HG03060 (cell line): ENCODE measurements around the gene NBPF8.
"Not testable (repeated sequence)": the region's sequence is repeated elsewhere in the genome, so short reads cannot be mapped to it uniquely, and the experiment has no call there.

Experiments
- ATAC-seq: cut with Tn5 transposase; IDR thresholded peaks from one replicate; pipeline ENCODE4 v1.9.1; 2021; ENCODE audit warnings: low read depth, moderate number of reproducible peaks; ENCODE audit not compliant: unreplicated experiment

NBPF8 gene

GRCh38 chr1:120414911-120415480 is at the start of gene NBPF8:
Gene NBPF8, plus strand, starts transcription at chr1:120415035. Its CDS starts 21,488 bp downstream, at chr1:120436523.
- peak; percentile 85 for ATAC-seq

GRCh38 chr1:120367709-120368108 is 47.1 kb upstream of the NBPF8 start:
- not testable (repeated sequence) for ATAC-seq

GRCh38 chr1:120386651-120387050 is 28.2 kb upstream of the NBPF8 start:
- ATAC-seq = not testable (repeated sequence)

GRCh38 chr1:120388597-120389126 is 26.2 kb upstream of the NBPF8 start:
- ATAC-seq = not testable (repeated sequence)

GRCh38 chr1:120391365-120391764 is 23.5 kb upstream of the NBPF8 start:
- not testable (repeated sequence) for ATAC-seq

- ATAC-seq = not testable (repeated sequence)
Measured at GRCh38 chr1:120393316-120394232, 21.3 kb upstream of the NBPF8 start.

- not testable (repeated sequence) for ATAC-seq
Measured at GRCh38 chr1:120405348-120405747, 9.5 kb upstream of the NBPF8 start.

- ATAC-seq = peak; percentile 14
Measured at GRCh38 chr1:120414451-120414850, 384 bp upstream of the NBPF8 start.

- ATAC-seq = not testable (repeated sequence)
Measured at GRCh38 chr1:120415492-120415961, 692 bp downstream of the NBPF8 start.

- ATAC-seq = not testable (repeated sequence)
Measured at GRCh38 chr1:120425063-120425462, 10.2 kb downstream of the NBPF8 start.

GRCh38 chr1:120431626-120432025 is 16.8 kb downstream of the NBPF8 start:
- ATAC-seq = not testable (repeated sequence)

GRCh38 chr1:120433831-120434230 is 19.0 kb downstream of the NBPF8 start:
- ATAC-seq = not testable (repeated sequence)

- ATAC-seq = not testable (repeated sequence)
Measured at GRCh38 chr1:120449124-120449523, 34.3 kb downstream of the NBPF8 start.
